Measurements from ENCODE around the gene SFMBT1. TPM values are rescaled to one million over a fixed set of nuclear protein-coding genes. Genes with fewer than 3 reads are reported as not detected.

SFMBT1 gene
- total and polyA plus RNA-seq, 2 of the 4 experiments (the other 2 are of a cell fraction) = 1.0 to 1.8 TPM

GRCh38 chr3:52934630-52935530 is 111.0 kb downstream of the SFMBT1 start:
- intact Hi-C loops (cut with micrococcal nuclease) = loop anchor here (1.0 to 2.0 kb wide), 3 partner anchors 84 to 192 kb away; partner anchors contain the start of gene NEK4
- no TSS peak for BruUV-seq (replicated peaks)

More at GRCh38 chr3:52934630-52935530, 111.0 kb downstream of the SFMBT1 start:
- Histone ChIP-seq H3K4me3 (ENCODE audit: insufficient read depth, low read depth, low read length) (no peak overlapping the region), H3K9me1 (ENCODE audit: insufficient read depth, low read length) (no peaks in the 10 kb centered on the region), H4K8ac (ENCODE audit: low read depth in 2 of 2, low read length in 2 of 2) (no peak overlapping the region), H3K23ac (ENCODE audit: low read depth, low read length) (no peak overlapping the region), H2BK120ac (ENCODE audit: low read depth, low read length) (no peak overlapping the region), H2BK15ac (ENCODE audit: low read depth, low read length) (no peak overlapping the region), H3K14ac (replicated peaks; ENCODE audit: low read depth, low read length) (no peak overlapping the region), H3K36me3 (ENCODE audit: control insufficient read depth, insufficient read depth, low read length) (no peaks in the 10 kb centered on the region), H2AK9ac (replicated peaks; ENCODE audit: low read depth, low read length, poor library complexity) (no peak overlapping the region), H2AK5ac (ENCODE audit: low read depth, low read length) (no peak overlapping the region), H3K9ac (ENCODE audit: low read depth, low read length) (no peak overlapping the region), H3K56ac (ENCODE audit: extremely low read depth, insufficient read depth, low read length) (no peak overlapping the region), H4K20me1 (ENCODE audit: insufficient read depth, low read length) (no peaks in the 10 kb centered on the region), H2BK5ac (ENCODE audit: low read depth, low read length, poor library complexity, severe bottlenecking) (no peak overlapping the region), H3K79me1 (ENCODE audit: low read depth in 1 of 2, low read length in 2 of 2) (no peaks in the 10 kb centered on the region), H3K4ac (ENCODE audit: low read depth, low read length) (no peak overlapping the region), H3K27me3 (ENCODE audit: control insufficient read depth, insufficient read depth, low read length) (no peaks in the 10 kb centered on the region), H3K27ac (ENCODE audit: insufficient read depth, low read length) (no peak overlapping the region), H4K91ac (ENCODE audit: insufficient read depth, low read depth, low read length) (no peak overlapping the region), H3K18ac (ENCODE audit: low read depth, low read length) (no peak overlapping the region), H3K4me1 (ENCODE audit: control insufficient read depth, insufficient read depth, low read length) (no peaks in the 10 kb centered on the region), H3K9me3 (ENCODE audit: control insufficient read depth, insufficient read depth, low read length) (no peaks in the 10 kb centered on the region), H4K5ac (ENCODE audit: low read depth, low read length) (no peak overlapping the region), H3K4me2 (ENCODE audit: low read depth, low read length) (no peak overlapping the region), H2BK20ac (ENCODE audit: low read depth, low read length) (no peak overlapping the region), H2AFZ (replicated peaks; ENCODE audit: low read length, poor library complexity) (no peak overlapping the region)
- in situ Hi-C loops (cut with MboI; ENCODE audit: low sequenced_read_pairs) (no loop called here), dilution Hi-C loops (cut with HindIII; ENCODE audit: low sequenced_read_pairs, unreplicated experiment) (no loop called here)
- ChIA-PET POLR2A (ENCODE audit: unreplicated experiment) (no interaction called here), CTCF (interaction anchor here (0.9 to 2.1 kb wide), 7 partner anchors 8 to 84 kb away, joined by 3 to 7 read pairs (median 5); no protein-coding TSS in a partner anchor)
- ATAC-seq (ENCODE audit: low read depth) = peak; percentile 97
- TF ChIP-seq, protein P1, sequence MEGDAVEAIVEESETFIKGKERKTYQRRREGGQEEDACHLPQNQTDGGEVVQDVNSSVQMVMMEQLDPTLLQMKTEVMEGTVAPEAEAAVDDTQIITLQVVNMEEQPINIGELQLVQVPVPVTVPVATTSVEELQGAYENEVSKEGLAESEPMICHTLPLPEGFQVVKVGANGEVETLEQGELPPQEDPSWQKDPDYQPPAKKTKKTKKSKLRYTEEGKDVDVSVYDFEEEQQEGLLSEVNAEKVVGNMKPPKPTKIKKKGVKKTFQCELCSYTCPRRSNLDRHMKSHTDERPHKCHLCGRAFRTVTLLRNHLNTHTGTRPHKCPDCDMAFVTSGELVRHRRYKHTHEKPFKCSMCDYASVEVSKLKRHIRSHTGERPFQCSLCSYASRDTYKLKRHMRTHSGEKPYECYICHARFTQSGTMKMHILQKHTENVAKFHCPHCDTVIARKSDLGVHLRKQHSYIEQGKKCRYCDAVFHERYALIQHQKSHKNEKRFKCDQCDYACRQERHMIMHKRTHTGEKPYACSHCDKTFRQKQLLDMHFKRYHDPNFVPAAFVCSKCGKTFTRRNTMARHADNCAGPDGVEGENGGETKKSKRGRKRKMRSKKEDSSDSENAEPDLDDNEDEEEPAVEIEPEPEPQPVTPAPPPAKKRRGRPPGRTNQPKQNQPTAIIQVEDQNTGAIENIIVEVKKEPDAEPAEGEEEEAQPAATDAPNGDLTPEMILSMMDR (conservative IDR thresholded peaks at IDR 0.05; ENCODE audit: low read depth, low read length) = peak; percentile 71
- TF ChIP-seq NFE2L2 (IDR thresholded peaks at IDR 0.05; ENCODE audit: low read depth, low read length) = no peak
- TF ChIP-seq RAD21 (IDR thresholded peaks at IDR 0.05; ENCODE audit: low read length) = peak; percentile 66
- TF ChIP-seq SMC3 (IDR thresholded peaks at IDR 0.05; ENCODE audit: low read depth, low read length) = peak; percentile 61
- peak; percentile 64 for DNase-seq
- 0% methylated on average over 1 of the region's 8 CpGs; no CpG with 5 or more reads in 1 of the 2 experiments for WGBS, 2 experiments (ENCODE audit: extremely low coverage in 2 of 2, insufficient read length in 1 of 2)

Data from IMR-90 (cell line).